Hepatic stellate cell (primary cell): ENCODE results near the gene POU6F2.
"Not testable (repeated sequence)": the region's sequence is repeated elsewhere in the genome, so short reads cannot be mapped to it uniquely, and the experiment has no call there.

Experiments
- DNase-seq: peaks from one replicate; pipeline ENCODE4 v3.0.0; 2011; ENCODE audit warnings: low spot score

POU6F2 gene

DNA sequence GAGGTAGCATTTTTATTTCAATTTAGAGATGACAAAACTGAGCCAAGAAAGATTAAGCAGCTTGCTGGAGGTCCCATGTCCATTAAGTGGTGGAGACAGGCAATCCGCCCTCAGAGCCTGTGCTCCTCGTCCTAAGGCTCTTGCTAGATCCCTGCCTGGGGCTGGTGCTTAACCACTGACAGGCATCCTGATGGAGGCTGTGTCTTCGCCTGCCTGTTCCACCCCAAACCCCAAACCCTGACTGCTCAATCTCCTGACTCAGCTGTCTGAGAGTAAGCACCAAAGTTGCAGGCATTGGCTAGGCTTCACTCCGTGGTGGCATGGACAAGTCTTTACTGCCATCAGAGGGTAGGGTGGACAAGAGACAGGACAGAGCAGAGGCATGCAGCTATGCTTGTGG is 209.4 kb downstream of the POU6F2 start:
- DNase-seq: no peak

- no peak for DNase-seq
Observed at GRCh38 chr7:39192476-39192875, 214.8 kb downstream of the POU6F2 start.

- not testable (repeated sequence) for DNase-seq
Observed at GRCh38 chr7:39194388-39194787, 216.7 kb downstream of the POU6F2 start.

DNA sequence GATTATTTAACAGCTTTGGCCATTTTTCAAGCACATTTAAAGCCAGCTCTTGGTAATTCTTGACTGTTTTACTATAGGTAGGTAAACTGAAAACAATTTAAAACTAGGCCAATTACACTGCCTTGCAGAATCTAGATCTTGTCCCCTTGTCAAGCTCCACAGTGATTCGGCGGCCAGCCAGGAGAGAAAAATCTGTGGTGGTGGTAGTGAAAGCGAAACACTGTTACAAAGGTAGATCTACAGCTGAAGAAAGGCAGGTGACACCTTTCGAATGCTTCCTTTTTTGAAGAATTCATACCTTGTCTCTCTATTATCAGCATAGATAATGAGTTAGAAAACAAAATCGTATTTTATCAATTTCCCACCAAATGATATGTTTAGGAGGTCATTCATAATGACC is 218.3 kb downstream of the POU6F2 start:
- no peak for DNase-seq

- no peak for DNase-seq
Observed at GRCh38 chr7:39197831-39198230, 220.1 kb downstream of the POU6F2 start.

GRCh38 chr7:39198556-39198955 is 220.8 kb downstream of the POU6F2 start:
- DNase-seq: no peak

DNA sequence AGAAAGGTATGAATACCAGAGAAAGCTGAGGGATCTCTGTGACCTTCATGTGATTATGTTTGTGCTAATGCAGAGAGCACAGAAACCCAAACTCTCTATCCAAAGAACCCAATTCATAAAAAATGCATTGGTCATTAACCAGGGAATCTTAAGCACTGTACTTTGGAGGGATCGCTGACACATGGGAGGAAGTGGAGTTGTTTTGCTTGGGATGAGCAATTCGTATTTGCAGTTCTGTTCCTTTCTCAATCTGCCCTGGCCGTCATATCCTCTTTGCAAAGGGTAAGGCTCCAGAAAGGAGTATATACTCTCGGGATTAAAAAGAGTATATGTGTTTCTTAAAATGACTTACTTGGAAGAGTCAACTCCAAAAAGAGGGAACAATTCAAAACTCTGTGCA is 221.3 kb downstream of the POU6F2 start:
- no peak for DNase-seq

DNA sequence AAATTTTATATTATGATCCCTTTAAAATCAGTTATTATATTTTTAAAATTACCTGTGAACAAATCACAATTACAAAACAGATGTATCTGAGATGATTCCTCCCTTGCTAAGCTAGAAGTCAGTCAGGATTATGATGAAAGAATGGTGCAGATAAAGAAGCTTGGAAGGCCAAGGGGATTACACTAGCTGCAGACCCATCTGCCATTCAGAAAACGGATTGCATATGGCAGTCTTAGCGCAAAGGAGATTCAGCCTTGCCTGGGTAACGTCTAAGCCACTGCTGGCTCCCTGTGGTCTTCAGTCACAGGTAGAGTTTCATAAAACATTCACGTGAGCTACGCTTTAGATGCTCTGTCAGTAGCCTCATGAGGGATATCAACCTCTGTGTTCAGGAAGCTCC is 222.2 kb downstream of the POU6F2 start:
- no peak for DNase-seq

- DNase-seq: no peak
Observed at GRCh38 chr7:39202041-39202440, 224.3 kb downstream of the POU6F2 start.

DNA sequence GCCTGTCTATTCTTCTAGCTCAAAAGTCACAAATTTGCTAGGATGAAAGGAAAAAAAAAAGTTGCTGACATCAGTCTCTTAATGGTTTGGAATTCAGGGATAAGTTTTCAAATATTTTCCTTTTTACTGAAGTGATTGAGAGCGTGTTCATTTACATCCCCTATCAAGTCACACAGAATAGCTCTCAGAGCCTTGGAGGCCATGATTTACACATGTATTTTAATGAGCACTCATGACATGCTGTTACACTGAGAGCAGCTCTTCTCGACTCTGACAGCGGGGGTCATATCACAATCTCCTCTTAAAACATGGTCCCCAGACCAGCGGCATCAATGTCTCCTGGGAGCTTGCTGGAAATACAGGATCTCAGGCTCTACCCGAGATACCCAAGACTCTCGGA is 232.7 kb downstream of the POU6F2 start:
- no peak for DNase-seq

DNA sequence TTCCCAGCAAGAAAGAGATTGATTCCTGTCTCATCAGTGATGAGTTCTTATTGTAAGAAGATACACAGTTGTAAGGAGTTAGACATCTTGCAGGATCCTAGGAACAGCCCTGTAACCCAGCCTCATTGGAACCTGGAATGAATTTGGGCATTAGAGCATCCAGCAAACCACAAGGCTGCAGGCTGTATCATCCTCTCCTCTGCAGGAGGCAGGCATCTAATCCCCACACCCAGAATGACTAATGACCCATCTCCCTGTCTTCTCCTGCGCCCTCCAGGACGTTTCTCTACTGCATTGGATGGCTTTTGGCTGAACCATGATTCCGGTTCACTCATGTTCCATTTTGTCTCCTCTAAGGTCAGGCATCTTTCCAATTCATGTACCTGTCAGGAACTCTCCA is 233.9 kb downstream of the POU6F2 start:
- DNase-seq: no peak

GRCh38 chr7:39212876-39213275 is 235.2 kb downstream of the POU6F2 start:
- DNase-seq: no peak

- no peak for DNase-seq
Observed at GRCh38 chr7:39217783-39218182, 240.1 kb downstream of the POU6F2 start.

GRCh38 chr7:39219869-39220268 is 242.2 kb downstream of the POU6F2 start:
- DNase-seq: no peak

GRCh38 chr7:39221901-39222300 is 244.2 kb downstream of the POU6F2 start:
- no peak for DNase-seq

GRCh38 chr7:39228946-39229345 is 251.2 kb downstream of the POU6F2 start:
- no peak for DNase-seq

GRCh38 chr7:39233851-39234529 is 256.3 kb downstream of the POU6F2 start:
- no peak for DNase-seq

DNA sequence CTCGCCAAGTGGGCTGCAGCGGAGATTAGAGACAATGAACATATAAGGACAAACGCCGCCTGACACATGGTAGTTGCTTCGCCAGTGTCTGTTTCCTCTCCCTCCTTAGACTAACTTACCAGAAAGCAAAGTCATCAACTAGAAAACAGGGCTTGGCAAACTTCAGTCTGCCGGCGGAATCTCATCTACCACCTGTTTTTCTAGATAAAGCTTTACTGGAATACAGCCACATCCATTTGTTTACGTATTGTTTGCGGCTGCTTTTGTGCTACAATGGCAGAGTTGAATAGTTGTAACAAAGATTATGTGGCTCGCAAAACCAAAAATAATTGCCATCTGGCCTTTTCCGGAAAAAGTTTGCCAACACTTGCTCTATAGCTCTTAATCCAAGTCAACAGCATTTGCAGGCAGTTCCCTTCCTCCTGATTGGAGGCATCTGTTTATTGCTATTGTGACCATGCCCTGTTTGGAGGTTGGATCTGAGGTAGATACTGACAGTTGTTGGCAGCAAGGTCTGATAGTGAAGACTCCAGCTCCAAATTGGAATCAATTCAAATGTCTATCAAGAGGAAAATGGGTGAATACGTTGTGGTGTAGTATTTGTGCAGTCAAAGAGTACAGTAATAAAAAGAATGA is 260.6 kb downstream of the POU6F2 start:
- DNase-seq: no peak

DNA sequence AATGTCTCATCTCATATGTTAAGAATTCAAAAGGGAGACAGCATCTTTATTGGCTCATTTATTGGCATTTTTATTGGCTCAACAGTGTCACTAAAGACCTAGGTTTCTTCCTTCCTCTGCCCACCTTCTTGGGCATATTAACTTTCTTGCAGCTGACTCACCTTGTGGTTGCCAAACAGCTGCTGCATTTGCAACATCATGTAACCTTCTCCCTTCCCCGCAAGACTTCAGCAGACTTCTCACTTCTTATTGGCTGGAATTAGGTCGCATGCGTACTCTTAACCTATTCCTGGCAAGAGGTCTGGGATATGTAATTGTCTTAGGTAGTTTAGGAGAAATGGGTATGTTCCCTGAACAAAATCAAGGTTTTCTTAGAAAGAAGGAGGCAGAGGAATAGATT is 263.2 kb downstream of the POU6F2 start:
- no peak for DNase-seq

GRCh38 chr7:39247576-39247975 is 269.9 kb downstream of the POU6F2 start:
- no peak for DNase-seq

- no peak for DNase-seq
Observed at GRCh38 chr7:39248041-39248691, 270.5 kb downstream of the POU6F2 start.

DNA sequence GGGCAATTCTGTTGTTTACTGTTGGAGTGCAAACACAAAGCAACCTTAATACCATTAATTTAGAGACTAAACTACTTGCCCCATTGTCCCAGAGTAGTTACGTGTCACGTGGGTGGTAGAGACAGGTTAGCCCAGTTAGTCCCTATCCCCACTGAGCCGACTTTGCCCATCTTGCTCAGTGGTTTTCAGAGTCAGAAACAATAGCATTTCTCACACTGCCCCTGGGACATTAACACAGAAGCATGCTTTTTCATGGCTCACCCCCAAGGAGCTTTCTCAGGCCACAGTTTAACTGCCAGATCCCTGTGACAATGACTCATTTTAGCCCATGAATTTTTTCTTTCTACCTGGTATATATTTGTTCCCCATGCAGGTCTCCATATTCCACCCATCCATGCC is 271.0 kb downstream of the POU6F2 start:
- no peak for DNase-seq

DNA sequence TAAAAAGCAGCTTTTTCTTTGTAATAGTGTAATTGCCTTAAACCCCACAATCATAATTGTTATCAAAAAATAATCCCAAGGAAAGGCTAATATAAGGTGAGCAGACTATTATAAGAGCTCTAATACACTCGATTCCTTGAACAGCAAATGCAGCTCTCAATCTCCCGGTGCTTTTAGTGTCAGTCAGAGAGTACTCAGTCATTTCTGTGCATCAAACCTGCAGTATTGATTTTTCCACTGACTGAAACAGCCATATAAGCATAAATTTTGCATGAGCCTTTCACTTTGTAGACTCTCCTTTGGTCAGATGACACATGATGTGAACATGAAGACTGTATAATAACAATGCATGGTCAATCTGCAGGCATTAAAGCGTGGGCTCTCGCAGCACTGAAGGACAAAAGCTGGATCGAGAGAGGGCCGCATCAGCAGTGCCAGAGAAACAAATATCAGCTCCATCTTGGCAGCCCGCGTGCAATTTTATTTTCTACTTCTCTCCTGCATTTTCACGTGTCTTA is 272.0 kb downstream of the POU6F2 start:
- no peak for DNase-seq
